Loucy (cell line): ENCODE results near the gene ALKBH3.

Experiments
- EZH2phosphoT487 ChIP-seq: fragments of 200-600 bp; IDR thresholded peaks from 2 replicates; pipeline ENCODE4 v1.6.1; 2018; ENCODE audit warnings: antibody characterized with exemption, mild to moderate bottlenecking, moderate library complexity, borderline replicate concordance
- TF ChIP-seq, protein P1 (sequence below): fragments of 200-600 bp; sonication (generic); conservative IDR thresholded peaks from 2 replicates; pipeline ENCODE4 v1.5.1; 2014; ENCODE audit warnings: mild to moderate bottlenecking, antibody characterized with exemption, low read length

DNA sequence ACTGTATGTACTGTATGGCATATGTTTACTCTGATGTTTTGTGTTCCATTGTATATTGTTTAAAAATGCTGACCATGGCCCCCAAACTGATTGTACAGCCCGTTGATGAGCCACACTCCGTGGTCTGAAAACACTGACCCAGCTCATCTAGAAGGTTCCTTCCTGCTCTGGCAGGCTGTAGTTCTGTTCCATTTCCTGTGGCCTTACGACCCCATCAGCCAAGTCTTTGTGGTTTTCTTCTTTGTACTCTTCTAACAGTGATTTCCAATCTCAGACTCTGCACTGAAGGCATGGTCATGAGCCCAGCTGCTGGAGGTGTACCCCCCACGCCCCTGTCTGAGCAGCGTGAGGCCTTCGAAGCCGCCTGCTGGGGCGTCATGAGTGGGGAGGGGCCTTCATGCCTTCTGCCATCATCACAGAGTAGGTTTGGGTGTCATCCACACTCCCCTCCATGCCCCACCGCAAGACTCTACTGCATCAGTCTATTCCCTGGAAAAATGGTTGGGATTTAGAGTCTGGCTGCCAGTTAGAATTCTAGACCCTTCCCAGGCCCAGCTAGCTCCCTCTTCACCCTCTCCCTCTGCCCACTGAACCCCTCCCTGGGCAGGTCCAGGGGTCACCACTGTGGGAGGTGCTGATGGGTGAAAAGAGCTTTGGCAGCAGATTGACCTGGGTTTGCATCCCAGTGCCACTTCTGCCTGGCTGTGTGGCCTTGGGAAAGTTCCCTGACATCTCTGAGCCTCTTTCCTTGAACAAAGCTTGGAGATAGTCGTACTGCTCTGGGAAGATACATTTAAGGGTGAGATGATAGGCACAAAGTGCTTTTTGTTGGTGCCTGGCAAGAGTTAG lies 50.5 kb downstream of the ALKBH3 start:
- TF ChIP-seq, protein P1, sequence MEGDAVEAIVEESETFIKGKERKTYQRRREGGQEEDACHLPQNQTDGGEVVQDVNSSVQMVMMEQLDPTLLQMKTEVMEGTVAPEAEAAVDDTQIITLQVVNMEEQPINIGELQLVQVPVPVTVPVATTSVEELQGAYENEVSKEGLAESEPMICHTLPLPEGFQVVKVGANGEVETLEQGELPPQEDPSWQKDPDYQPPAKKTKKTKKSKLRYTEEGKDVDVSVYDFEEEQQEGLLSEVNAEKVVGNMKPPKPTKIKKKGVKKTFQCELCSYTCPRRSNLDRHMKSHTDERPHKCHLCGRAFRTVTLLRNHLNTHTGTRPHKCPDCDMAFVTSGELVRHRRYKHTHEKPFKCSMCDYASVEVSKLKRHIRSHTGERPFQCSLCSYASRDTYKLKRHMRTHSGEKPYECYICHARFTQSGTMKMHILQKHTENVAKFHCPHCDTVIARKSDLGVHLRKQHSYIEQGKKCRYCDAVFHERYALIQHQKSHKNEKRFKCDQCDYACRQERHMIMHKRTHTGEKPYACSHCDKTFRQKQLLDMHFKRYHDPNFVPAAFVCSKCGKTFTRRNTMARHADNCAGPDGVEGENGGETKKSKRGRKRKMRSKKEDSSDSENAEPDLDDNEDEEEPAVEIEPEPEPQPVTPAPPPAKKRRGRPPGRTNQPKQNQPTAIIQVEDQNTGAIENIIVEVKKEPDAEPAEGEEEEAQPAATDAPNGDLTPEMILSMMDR, result no peak
- TF ChIP-seq EZH2phosphoT487, result no peak
